ENCODE measurements around the gene MXI1. TPM values are rescaled to one million over a fixed set of nuclear protein-coding genes. Genes with fewer than 3 reads are reported as not detected.

The MXI1 gene
- total RNA-seq, 2 experiments from 2014 or later, result 11.7 to 22.3 TPM

GRCh38 chr10:110174201-110174600, 33.2 kb upstream of the MXI1 start:
- POLR2A ChIA-PET, result no interaction called here
- H2AFZ ChIP-seq (ENCODE audit: low read length), result no peak overlapping the region
- intact Hi-C loops (cut with micrococcal nuclease; ENCODE audit: unreplicated experiment), result no loop called here
- TF ChIP-seq CTCF (conservative IDR thresholded peaks at IDR 0.05; ENCODE audit: low read length) (no peak), EZH2phosphoT487 (IDR thresholded peaks at IDR 0.05; ENCODE audit: borderline replicate concordance, low read depth, low read length) (no peak)
- no peak for DNase-seq (ENCODE audit: low spot score)
- H3K79me2 ChIP-seq (ENCODE audit: insufficient read depth, low read depth, low read length), result no peaks in the 10 kb centered on the region
- no peaks in the 10 kb centered on the region for H3K4me1 ChIP-seq (ENCODE audit: insufficient read depth, low read length, poor library complexity, severe bottlenecking)
- no peaks in the 10 kb centered on the region for H3K9me2 ChIP-seq (ENCODE audit: insufficient read depth, low read length)
- no peaks in the 10 kb centered on the region for H3K36me3 ChIP-seq (ENCODE audit: insufficient read depth, low read length)
- no TSS peak for BruUV-seq (replicated peaks)
- CTCF ChIA-PET (ENCODE audit: unreplicated experiment), result no interaction called here
- no peaks in the 10 kb centered on the region for H4K20me1 ChIP-seq (ENCODE audit: insufficient read depth, low read length)
- no peaks in the 10 kb centered on the region for H3K9me3 ChIP-seq (ENCODE audit: low read length)
- no peak overlapping the region for H3K4me3 ChIP-seq (ENCODE audit: low read depth, low read length, poor library complexity, severe bottlenecking)
- H3K4me2 ChIP-seq (ENCODE audit: low read length), result no peak overlapping the region
- H3K27ac ChIP-seq (ENCODE audit: low read depth, low read length, poor library complexity, severe bottlenecking), result no peak overlapping the region

- Histone ChIP-seq H3K79me2 (ENCODE audit: insufficient read depth, low read depth, low read length) (no peaks in the 10 kb centered on the region), H3K9me2 (ENCODE audit: insufficient read depth, low read length) (no peaks in the 10 kb centered on the region), H3K4me2 (ENCODE audit: low read length) (no peak overlapping the region), H3K36me3 (ENCODE audit: insufficient read depth, low read length) (no peaks in the 10 kb centered on the region), H3K4me1 (ENCODE audit: insufficient read depth, low read length, poor library complexity, severe bottlenecking) (no peaks in the 10 kb centered on the region), H2AFZ (ENCODE audit: low read length) (no peak overlapping the region), H3K4me3 (ENCODE audit: low read depth, low read length, poor library complexity, severe bottlenecking) (no peak overlapping the region), H3K9me3 (ENCODE audit: low read length) (no peaks in the 10 kb centered on the region), H4K20me1 (ENCODE audit: insufficient read depth, low read length) (no peaks in the 10 kb centered on the region), H3K27ac (ENCODE audit: low read depth, low read length, poor library complexity, severe bottlenecking) (no peak overlapping the region)
- ChIA-PET CTCF (ENCODE audit: unreplicated experiment) (no interaction called here), POLR2A (interaction anchor here (0.9 to 1.1 kb wide), 2 partner anchors 16 to 50 kb away, joined by 3 read pairs; no protein-coding TSS in a partner anchor)
- DNase-seq (ENCODE audit: low spot score), result no peak
- TF ChIP-seq CTCF (conservative IDR thresholded peaks at IDR 0.05; ENCODE audit: low read length) (no peak), EZH2phosphoT487 (IDR thresholded peaks at IDR 0.05; ENCODE audit: borderline replicate concordance, low read depth, low read length) (no peak)
- intact Hi-C loops (cut with micrococcal nuclease; ENCODE audit: unreplicated experiment), result no loop called here
- no TSS peak for BruUV-seq (replicated peaks)
These were observed 32.6 kb upstream of the MXI1 start for GRCh38 chr10:110174816-110175215.

GRCh38 chr10:110175406-110175805, 32.0 kb upstream of the MXI1 start:
- no peak overlapping the region for H3K27ac ChIP-seq (ENCODE audit: low read depth, low read length, poor library complexity, severe bottlenecking)
- H3K4me1 ChIP-seq (ENCODE audit: insufficient read depth, low read length, poor library complexity, severe bottlenecking), result no peaks in the 10 kb centered on the region
- CTCF ChIA-PET (ENCODE audit: unreplicated experiment), result no interaction called here
- H4K20me1 ChIP-seq (ENCODE audit: insufficient read depth, low read length), result no peaks in the 10 kb centered on the region
- POLR2A ChIA-PET, result interaction anchor here (0.6 to 1.1 kb wide), 3 partner anchors 16 to 165 kb away, joined by 3 to 5 read pairs (median 3); no protein-coding TSS in a partner anchor
- no peak overlapping the region for H3K4me3 ChIP-seq (ENCODE audit: low read depth, low read length, poor library complexity, severe bottlenecking)
- no peaks in the 10 kb centered on the region for H3K36me3 ChIP-seq (ENCODE audit: insufficient read depth, low read length)
- no peak for TF ChIP-seq CTCF (conservative IDR thresholded peaks at IDR 0.05; ENCODE audit: low read length)
- no peak for TF ChIP-seq EZH2phosphoT487 (IDR thresholded peaks at IDR 0.05; ENCODE audit: borderline replicate concordance, low read depth, low read length)
- no peak overlapping the region for H2AFZ ChIP-seq (ENCODE audit: low read length)
- intact Hi-C loops (cut with micrococcal nuclease; ENCODE audit: unreplicated experiment), result no loop called here
- no TSS peak for BruUV-seq (replicated peaks)
- no peak overlapping the region for H3K4me2 ChIP-seq (ENCODE audit: low read length)
- no peaks in the 10 kb centered on the region for H3K79me2 ChIP-seq (ENCODE audit: insufficient read depth, low read depth, low read length)
- DNase-seq (ENCODE audit: low spot score), result no peak
- H3K9me3 ChIP-seq (ENCODE audit: low read length), result no peaks in the 10 kb centered on the region
- H3K9me2 ChIP-seq (ENCODE audit: insufficient read depth, low read length), result no peaks in the 10 kb centered on the region

Measured in OCI-LY7 (cell line).